PC-3 (cell line): ENCODE results near the gene COPZ1. TPM values are rescaled to one million over a fixed set of nuclear protein-coding genes. Genes with fewer than 3 reads are reported as not detected.

Source experiments
- ATAC-seq: fragments of 200-7000 bp; cut with Tn5 transposase; 2 replicates; pipeline ENCODE4 v1.9.1; 2020; ENCODE audit warnings: mild to moderate bottlenecking, moderate library complexity
- BruUV-seq: library from RNA; stranded (reverse); fragments of 400-500 nt; replicated peaks from 2 replicates; lab custom pipeline; 2021; lab: Mats Ljungman, UMichigan
- CTCF ChIA-PET: fragments of 300-600 bp; sonication (Branson Sonifier 250); formaldehyde crosslinking; loops from one replicate; lab custom pipeline; 2022; ENCODE audit warnings: antibody characterized with exemption; lab: Charles Lee
- POLR2A ChIA-PET: fragments of 300-600 bp; sonication (Branson Sonifier 250); formaldehyde crosslinking; loops from one replicate; lab custom pipeline; 2022; ENCODE audit warnings: antibody characterized with exemption; ENCODE audit not compliant: unreplicated experiment; lab: Charles Lee
- DNase-seq: peaks from one replicate; pipeline ENCODE4 v3.0.0-alpha.2; 2015
- H2AFZ ChIP-seq: fragments of 300-600 bp; sonication (generic); 2 replicates; pipeline ENCODE4 v1.6.0; 2016; ENCODE audit warnings: antibody characterized with exemption, low read length
- H3F3A ChIP-seq: fragments of 300-600 bp; sonication (generic); one replicate; pipeline ENCODE4 v1.6.0; 2017; ENCODE audit warnings: antibody characterized with exemption, low read length, control low read depth, mild to moderate bottlenecking; ENCODE audit not compliant: unreplicated experiment
- H3K27ac ChIP-seq: fragments of 300-600 bp; sonication (generic); 2 replicates; pipeline ENCODE4 v1.5.1; 2016; ENCODE audit warnings: mild to moderate bottlenecking, low read length
- H3K27me3 ChIP-seq: fragments of 300-600 bp; sonication (generic); 2 replicates; pipeline ENCODE4 v1.6.1; 2016; ENCODE audit warnings: low read length, mixed read lengths
- H3K36me3 ChIP-seq: fragments of 300-600 bp; sonication (generic); 2 replicates; pipeline ENCODE4 v1.6.1; 2016; ENCODE audit warnings: low read depth, mixed run types, low read length, mixed read lengths
- H3K4me1 ChIP-seq: fragments of 300-600 bp; sonication (generic); 2 replicates; pipeline ENCODE4 v1.5.1; 2016; ENCODE audit warnings: low read length; ENCODE audit not compliant: insufficient read depth
- H3K4me2 ChIP-seq: fragments of 300-600 bp; sonication (generic); 2 replicates; pipeline ENCODE4 v1.6.0; 2016; ENCODE audit warnings: low read length
- H3K4me3 ChIP-seq: fragments of 300-600 bp; sonication (generic); 2 replicates; pipeline ENCODE4 v1.5.1; 2016; ENCODE audit warnings: mild to moderate bottlenecking, low read length, mixed read lengths
- H3K79me2 ChIP-seq: fragments of 300-600 bp; sonication (generic); 2 replicates; pipeline ENCODE4 v1.6.1; 2017; ENCODE audit warnings: low read length, mixed read lengths
- H3K9ac ChIP-seq: fragments of 300-600 bp; sonication (generic); 2 replicates; pipeline ENCODE4 v1.6.0; 2016; ENCODE audit warnings: mild to moderate bottlenecking, low read length
- H3K9me2 ChIP-seq: fragments of 300-600 bp; sonication (generic); replicated peaks from 2 replicates; pipeline ENCODE4 v1.6.1; 2016; ENCODE audit warnings: mixed run types, low read length, mixed read lengths
- H3K9me3 ChIP-seq: fragments of 300-600 bp; sonication (generic); 2 replicates; pipeline ENCODE4 v1.6.1; 2016; ENCODE audit warnings: low read length, mixed read lengths
- H4K20me1 ChIP-seq: fragments of 300-600 bp; sonication (generic); 2 replicates; pipeline ENCODE4 v1.6.1; 2016; ENCODE audit warnings: low read length, mixed read lengths
- CTCF ChIP-seq: fragments of 300-600 bp; sonication (generic); conservative IDR thresholded peaks from 2 replicates; pipeline ENCODE4 v1.5.1; 2017; ENCODE audit warnings: antibody characterized with exemption, low read depth, mild to moderate bottlenecking, low read length
- EZH2 ChIP-seq: fragments of 300-600 bp; sonication (generic); IDR thresholded peaks from one replicate; pipeline ENCODE4 v1.6.1; 2017; ENCODE audit warnings: antibody characterized with exemption, mild to moderate bottlenecking, low read length; ENCODE audit not compliant: unreplicated experiment
- EZH2phosphoT487 ChIP-seq: fragments of 300-600 bp; sonication (generic); IDR thresholded peaks from 2 replicates; pipeline ENCODE4 v1.6.1; 2018; ENCODE audit warnings: mild to moderate bottlenecking, antibody characterized with exemption, low read length, borderline replicate concordance
- intact Hi-C: fragments of 100-400 bp; cut with micrococcal nuclease; formaldehyde crosslinking; loops from 2 replicates; pipeline ENCODE4 v1.9.0; 2023
- total RNA-seq: library from RNA; depleted of rRNA; stranded (reverse); fragments of >200 nt; gene quantifications from 2 replicates; pipeline ENCODE4 v1.2.3, GENCODE V29; 2014

The COPZ1 gene
- total RNA-seq, 1 experiment from 2014 or later, result 121 TPM

- H4K20me1 ChIP-seq, result peaks cover 10% of the 10 kb centered on the region
- peaks cover 7% of the 10 kb centered on the region for H3K36me3 ChIP-seq
- ATAC-seq (no peak), DNase-seq (no peak)
- no peaks in the 10 kb centered on the region for H3K9me2 ChIP-seq
- CTCF ChIA-PET, result interaction anchor here (0.5 kb wide), 1 partner anchor 43 kb away, joined by 5 read pairs; no protein-coding TSS in a partner anchor
- TF ChIP-seq CTCF, result no peak
- TF ChIP-seq EZH2phosphoT487, result no peak
- no peak for TF ChIP-seq EZH2
- H3K79me2 ChIP-seq, result no peaks in the 10 kb centered on the region
- no TSS peak for BruUV-seq
- H3K27ac ChIP-seq, result no peak overlapping the region
- no peaks in the 10 kb centered on the region for H3K4me1 ChIP-seq
- H3K4me2 ChIP-seq, result no peak overlapping the region
- H3F3A ChIP-seq, result peaks cover 10% of the 10 kb centered on the region
- no peaks in the 10 kb centered on the region for H3K9me3 ChIP-seq
- no peak overlapping the region for H3K4me3 ChIP-seq
- intact Hi-C loops, result no loop called here
- POLR2A ChIA-PET, result interaction anchor here (0.7 to 1.1 kb wide), 2 partner anchors 33 to 67 kb away, joined by 4 to 6 read pairs; partner anchors contain the start of gene COPZ1
- no peaks in the 10 kb centered on the region for H3K27me3 ChIP-seq
- H2AFZ ChIP-seq, result no peak overlapping the region
- H3K9ac ChIP-seq, result no peak overlapping the region
Measured at GRCh38 chr12:54292083-54292930, 32.6 kb upstream of the COPZ1 start.

GRCh38 chr12:54292931-54293241 lies 32.0 kb upstream of the COPZ1 start:
- H3K79me2 ChIP-seq, result no peaks in the 10 kb centered on the region
- H3K27ac ChIP-seq, result no peak overlapping the region
- H3K4me3 ChIP-seq, result no peak overlapping the region
- no peaks in the 10 kb centered on the region for H3K9me2 ChIP-seq
- no TSS peak for BruUV-seq
- H3K27me3 ChIP-seq, result no peaks in the 10 kb centered on the region
- no peaks in the 10 kb centered on the region for H3K9me3 ChIP-seq
- peaks cover 5% of the 10 kb centered on the region for H3F3A ChIP-seq
- CTCF ChIA-PET, result no interaction called here
- H3K9ac ChIP-seq, result no peak overlapping the region
- TF ChIP-seq CTCF, result no peak
- no peak for TF ChIP-seq EZH2phosphoT487
- no peak for TF ChIP-seq EZH2
- intact Hi-C loops, result no loop called here
- peaks cover 2% of the 10 kb centered on the region; the same call in 1 of the 2 replicates for H3K36me3 ChIP-seq
- POLR2A ChIA-PET, result no interaction called here
- DNase-seq (no peak), ATAC-seq (no peak)
- no peak overlapping the region for H3K4me2 ChIP-seq
- no peaks in the 10 kb centered on the region for H3K4me1 ChIP-seq
- no peak overlapping the region for H2AFZ ChIP-seq
- H4K20me1 ChIP-seq, result peaks cover 5% of the 10 kb centered on the region; the same call in 1 of the 2 replicates
